ENCODE results near the gene FRAT1. TPM values are rescaled to one million over a fixed set of nuclear protein-coding genes. Genes with fewer than 3 reads are reported as not detected.
"Not testable (repeated sequence)": the region's sequence is repeated elsewhere in the genome, so short reads cannot be mapped to it uniquely, and the experiment has no call there.

FRAT1 gene
- 1 to 10 TPM; 4.3 to 6.2 (median 4.3) TPM for polyA plus RNA-seq (ENCODE audit: insufficient read length in 4 of 4)

GRCh38 chr10:97318772-97319651, at the start of gene FRAT1:
TSS of gene FRAT1 (plus strand) at chr10:97319271. CDS start at chr10:97319454, 183 bp downstream.
- DNase-seq (ENCODE audit: low read depth in 4 of 4, low spot score in 2 of 4), result peak; percentile 82 to 95 (median 87)

- DNase-seq (ENCODE audit: low read depth in 4 of 4, low spot score in 2 of 4), result no peak
Observed at GRCh38 chr10:97270523-97271154, 48.4 kb upstream of the FRAT1 start.

DNA sequence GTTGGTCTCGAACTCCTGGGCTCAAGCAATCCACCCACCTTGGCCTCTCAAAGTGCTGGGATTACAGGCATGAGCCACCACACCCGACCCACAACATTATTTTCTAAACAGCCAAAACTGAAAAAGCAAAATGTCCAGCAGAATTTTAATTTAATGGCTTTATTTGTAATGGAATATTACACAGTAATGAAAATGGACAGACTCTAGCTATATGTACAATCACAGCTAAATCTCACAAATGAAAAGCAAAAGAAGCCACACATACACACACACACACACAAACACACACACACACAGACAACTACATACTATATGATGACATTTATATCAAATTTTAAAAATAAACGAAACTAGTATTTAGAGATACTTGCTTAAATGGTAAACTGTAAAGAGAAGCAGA, 45.4 kb upstream of the FRAT1 start:
- no peak for DNase-seq (ENCODE audit: low read depth in 4 of 4, low spot score in 2 of 4)

GRCh38 chr10:97274828-97275227, 44.2 kb upstream of the FRAT1 start:
- no peak for DNase-seq (ENCODE audit: low read depth in 4 of 4, low spot score in 2 of 4)

GRCh38 chr10:97277551-97277950, 41.5 kb upstream of the FRAT1 start:
- no peak for DNase-seq (ENCODE audit: low read depth in 4 of 4, low spot score in 2 of 4)

DNA sequence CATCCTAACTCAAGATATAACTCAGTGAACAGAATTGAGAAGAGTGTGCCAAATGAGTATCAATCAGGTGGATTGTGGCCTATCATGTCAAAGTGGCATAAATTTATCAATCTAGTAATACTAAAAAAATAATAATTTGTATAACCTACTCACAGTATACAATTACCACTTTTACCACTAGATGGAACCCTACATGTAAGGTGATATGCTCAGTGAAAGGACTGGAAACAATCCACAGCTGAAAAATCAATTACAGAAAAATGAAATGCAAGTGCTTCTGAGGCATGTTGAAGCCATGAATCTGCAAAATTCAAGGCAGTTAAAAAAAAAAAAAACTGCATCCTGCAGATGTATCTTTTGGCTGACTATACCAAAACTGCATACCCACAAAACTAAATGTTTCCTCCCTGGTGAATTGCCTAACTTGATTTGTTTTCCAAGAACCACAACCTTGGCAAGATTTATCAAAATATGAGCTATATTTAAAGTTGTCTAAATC, 40.5 kb upstream of the FRAT1 start:
- DNase-seq (ENCODE audit: low read depth in 4 of 4, low spot score in 2 of 4), result peak in 3 of 4 donors; percentile 15 to 69 (median 44)

GRCh38 chr10:97279121-97279815, 39.8 kb upstream of the FRAT1 start:
- DNase-seq (ENCODE audit: low read depth in 4 of 4, low spot score in 2 of 4), result no peak

- DNase-seq (ENCODE audit: low read depth in 4 of 4, low spot score in 2 of 4), result no peak
Observed at GRCh38 chr10:97280783-97281182, 38.3 kb upstream of the FRAT1 start.

DNA sequence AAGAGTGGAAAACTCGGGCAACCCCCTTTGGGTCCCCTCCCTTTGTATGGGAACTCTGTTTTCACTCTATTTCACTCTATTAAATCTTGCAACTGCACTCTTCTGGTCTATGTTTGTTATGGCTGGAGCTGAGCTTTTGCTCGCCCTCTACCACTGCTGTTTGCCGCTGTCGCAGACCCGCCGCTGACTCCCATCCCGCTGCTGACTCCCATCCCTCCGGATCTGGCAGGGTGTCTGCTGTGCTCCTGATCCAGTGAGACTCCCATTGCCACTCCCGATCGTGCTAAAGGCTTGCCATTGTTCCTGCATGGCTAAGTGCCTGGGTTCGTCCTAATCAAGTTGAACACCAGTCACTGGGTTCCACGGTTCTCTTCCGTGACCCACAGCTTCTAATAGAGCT, 29.0 kb upstream of the FRAT1 start:
- DNase-seq (ENCODE audit: low read depth in 4 of 4, low spot score in 2 of 4), result not testable (repeated sequence)

- DNase-seq (ENCODE audit: low read depth in 4 of 4, low spot score in 2 of 4), result not testable (repeated sequence)
Observed at GRCh38 chr10:97290576-97291356, 28.3 kb upstream of the FRAT1 start.

- DNase-seq (ENCODE audit: low read depth in 4 of 4, low spot score in 2 of 4), result no peak
Observed at GRCh38 chr10:97291357-97292096, 27.5 kb upstream of the FRAT1 start.

DNA sequence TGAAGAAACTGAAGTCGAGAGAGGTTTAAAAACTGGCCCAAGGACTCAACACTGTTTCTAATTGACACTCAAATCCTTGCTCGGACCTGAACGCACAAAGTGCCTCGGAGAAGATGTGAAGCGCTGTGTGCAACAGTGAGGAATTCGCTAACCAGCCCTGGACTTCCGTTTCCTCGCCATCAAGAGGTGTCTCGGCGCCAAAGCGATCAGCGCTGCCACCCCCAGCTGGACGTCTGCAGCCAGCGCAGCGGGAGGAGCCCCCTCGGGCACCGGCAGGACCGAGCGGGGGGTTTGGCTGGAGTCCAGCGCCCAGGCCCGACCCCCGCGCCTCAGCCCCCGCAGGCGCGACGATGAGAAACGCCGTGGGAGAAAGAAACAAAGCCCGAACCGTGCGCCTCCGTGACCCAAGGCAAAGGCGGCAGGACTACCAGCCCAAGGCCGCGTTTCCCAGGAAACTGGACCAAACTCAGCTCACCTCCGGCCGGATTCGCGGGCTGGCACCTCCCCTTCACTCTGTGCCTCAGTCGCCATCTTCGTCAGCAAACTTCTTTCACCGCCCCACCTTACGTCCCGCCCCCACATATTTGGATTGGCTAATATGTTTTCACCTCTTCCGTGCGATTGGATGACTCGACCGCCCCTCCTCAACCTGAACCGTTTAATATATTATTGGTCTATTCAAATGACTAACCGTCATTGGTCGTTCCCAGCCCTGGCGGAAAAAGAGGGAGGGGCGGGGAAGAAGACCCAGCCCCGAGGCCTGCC, 26.8 kb upstream of the FRAT1 start, which contains the start of gene ARHGAP19:
TSS of gene ARHGAP19 (minus strand) at position 541 of the 765 bp plus-strand sequence. CDS start at position 531, 10 bp downstream.
- DNase-seq (ENCODE audit: low read depth in 4 of 4, low spot score in 2 of 4), result peak; percentile 93 to 97 (median 96)

GRCh38 chr10:97292862-97293198, 26.2 kb upstream of the FRAT1 start:
- DNase-seq (ENCODE audit: low read depth in 4 of 4, low spot score in 2 of 4), result no peak

- no peak for DNase-seq (ENCODE audit: low read depth in 4 of 4, low spot score in 2 of 4)
Observed at GRCh38 chr10:97297556-97298222, 21.4 kb upstream of the FRAT1 start.

DNA sequence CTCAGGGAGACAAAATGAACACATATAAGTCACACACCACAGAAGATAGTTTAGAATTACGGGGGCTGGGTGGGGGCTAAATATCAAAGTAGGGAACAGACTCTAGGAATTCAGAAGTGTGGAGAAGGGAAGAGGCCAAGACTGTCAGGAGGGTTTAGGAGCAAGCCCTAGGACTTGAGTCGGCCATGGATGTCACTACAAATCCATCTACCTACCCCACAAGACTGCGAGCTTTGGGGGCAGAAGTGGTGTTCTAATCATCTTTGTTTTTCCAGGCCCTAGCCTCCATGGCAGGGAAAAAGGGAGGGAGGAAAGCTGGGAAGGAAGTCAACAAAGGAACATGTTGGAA, 20.9 kb upstream of the FRAT1 start:
- DNase-seq (ENCODE audit: low read depth in 4 of 4, low spot score in 2 of 4), result no peak

- no peak for DNase-seq (ENCODE audit: low read depth in 4 of 4, low spot score in 2 of 4)
Observed at GRCh38 chr10:97300980-97301379, 18.1 kb upstream of the FRAT1 start.

DNA sequence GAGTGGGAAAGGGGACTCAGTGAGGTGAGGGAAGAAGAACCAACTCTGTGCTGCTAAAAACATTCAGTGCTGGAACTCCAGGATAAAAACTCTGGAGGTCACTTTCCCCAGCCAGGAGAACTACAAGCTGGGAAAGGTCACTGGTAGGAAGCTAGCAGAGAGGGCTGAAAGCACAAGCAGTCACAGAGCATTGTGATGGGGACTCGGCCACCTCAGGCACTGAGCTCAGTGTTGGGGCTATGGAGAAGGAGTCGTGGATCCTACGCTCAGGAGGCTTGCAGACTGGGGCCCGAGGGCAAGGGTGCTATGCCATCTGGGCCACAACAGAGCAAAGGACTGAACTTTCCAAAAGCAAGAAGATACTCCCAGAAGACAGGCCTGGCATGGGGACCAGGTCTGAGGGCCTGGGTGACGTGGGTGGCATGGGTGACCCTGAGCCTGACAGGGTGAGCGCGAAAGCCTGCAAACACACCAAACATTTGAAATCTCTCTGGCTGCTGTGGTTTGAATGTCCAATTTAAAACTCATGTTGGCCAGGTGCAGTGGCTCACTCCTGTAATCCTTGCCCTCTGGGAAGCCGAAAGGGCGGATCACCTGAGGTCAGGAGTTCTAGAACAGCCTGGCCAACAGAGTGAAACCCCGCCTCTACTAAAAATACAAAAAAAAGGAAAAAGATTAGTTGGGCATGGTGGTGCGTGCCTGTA, 16.8 kb upstream of the FRAT1 start:
- no peak for DNase-seq (ENCODE audit: low read depth in 4 of 4, low spot score in 2 of 4)

- DNase-seq (ENCODE audit: low read depth in 4 of 4, low spot score in 2 of 4), result no peak
Observed at GRCh38 chr10:97307441-97307840, 11.6 kb upstream of the FRAT1 start.
